Right atrium auricular region (tissue), 2 donors: Measurements from ENCODE around the gene SYCP2. TPM values are rescaled to one million over a fixed set of nuclear protein-coding genes. Genes with fewer than 3 reads are reported as not detected.

ENCODE experiments used
- DNase-seq: peaks from one replicate; pipeline ENCODE4 v3.0.0-alpha.2; 2019; ENCODE audit warnings: low spot score
- H3K27ac ChIP-seq, 2 donors: fragments of 200-600 bp; sonication (generic); 1 replicate in 1 of 2; 2 replicates in 1 of 2; pipeline ENCODE4 v1.5.1; 2016 to 2019
- H3K27me3 ChIP-seq, 2 donors: fragments of 200-600 bp; sonication (generic); one replicate each; pipeline versions ENCODE4 v1.5.1 to v1.6.0; 2017 to 2019
- H3K36me3 ChIP-seq: fragments of 200-600 bp; sonication (generic); one replicate; pipeline ENCODE4 v1.5.1; 2016
- H3K4me1 ChIP-seq, 2 donors: fragments of 200-600 bp; sonication (generic); one replicate each; pipeline versions ENCODE4 v1.5.1 to v1.6.0; 2017 to 2019
- H3K4me3 ChIP-seq, 2 donors: fragments of 200-600 bp; sonication (generic); 1 replicate in 1 of 2; 2 replicates in 1 of 2; pipeline ENCODE4 v1.5.1; 2017 to 2019; ENCODE audit warnings: mild to moderate bottlenecking in 1 of 2, moderate library complexity in 1 of 2
- H3K9me3 ChIP-seq, 2 donors: fragments of 200-600 bp; sonication (generic); one replicate each; pipeline ENCODE4 v1.5.1; 2019
- CTCF ChIP-seq, 2 donors: fragments of 200-600 bp; sonication (generic); IDR thresholded peaks; one replicate each; pipeline ENCODE4 v1.5.1; 2019; ENCODE audit warnings: antibody characterized with exemption in 2 of 2
- total RNA-seq, 2 donors: library from RNA; depleted of rRNA; stranded (reverse); fragments of >200 nt; gene quantifications; one replicate each; pipeline ENCODE4 v1.1.0, GENCODE V29; 2016

Gene SYCP2
- total RNA-seq, 2 donors from 2014 or later = 0.56 to 0.79 TPM

GRCh38 chr20:59938221-59938620, 4.8 kb upstream of the SYCP2 start:
- peak overlapping the region; percentile 95 to 96 for H3K27ac ChIP-seq
- H3K9me3 ChIP-seq = no peaks in the 10 kb centered on the region
- TF ChIP-seq CTCF (IDR thresholded peaks at IDR 0.05) = no peak
- no peaks in the 10 kb centered on the region for H3K27me3 ChIP-seq
- peaks cover 0 to 56% of the 10 kb centered on the region in 2 donors for H3K4me1 ChIP-seq
- DNase-seq = no peak
- H3K36me3 ChIP-seq = peaks cover 11% of the 10 kb centered on the region
- H3K4me3 ChIP-seq = peak overlapping the region; percentile 54 to 74

GRCh38 chr20:59937150-59937549, 3.7 kb upstream of the SYCP2 start:
- no peak for TF ChIP-seq CTCF (IDR thresholded peaks at IDR 0.05)
- Histone ChIP-seq H3K4me1 (peaks cover 0 to 58% of the 10 kb centered on the region in 2 donors), H3K36me3 (peaks cover under 1% of the 10 kb centered on the region), H3K27me3 (no peaks in the 10 kb centered on the region), H3K4me3 (no peak overlapping the region), H3K27ac (peak overlapping the region; percentile 95 to 96), H3K9me3 (no peaks in the 10 kb centered on the region)
- DNase-seq = no peak

- Histone ChIP-seq H3K4me1 (peaks cover 0 to 51% of the 10 kb centered on the region in 2 donors), H3K9me3 (no peaks in the 10 kb centered on the region), H3K27ac (peak overlapping the region; percentile 95 to 96), H3K4me3 (no peak overlapping the region), H3K27me3 (no peaks in the 10 kb centered on the region), H3K36me3 (no peaks in the 10 kb centered on the region)
- no peak for TF ChIP-seq CTCF (IDR thresholded peaks at IDR 0.05)
- DNase-seq = no peak
Measured at GRCh38 chr20:59936409-59936808, 3.0 kb upstream of the SYCP2 start.

- Histone ChIP-seq H3K4me1 (peaks cover 0 to 45% of the 10 kb centered on the region in 2 donors), H3K27me3 (no peaks in the 10 kb centered on the region), H3K4me3 (no peak overlapping the region), H3K9me3 (no peaks in the 10 kb centered on the region), H3K27ac (peak overlapping the region; percentile 95 to 96), H3K36me3 (no peaks in the 10 kb centered on the region)
- no peak for TF ChIP-seq CTCF (IDR thresholded peaks at IDR 0.05)
- no peak for DNase-seq
Measured at GRCh38 chr20:59935457-59936185, 2.2 kb upstream of the SYCP2 start.

- Histone ChIP-seq H3K4me3 (peak overlapping the region; percentile 58 to 81), H3K9me3 (no peaks in the 10 kb centered on the region), H3K27ac (peak overlapping the region; percentile 80 to 91), H3K36me3 (no peaks in the 10 kb centered on the region), H3K4me1 (peaks cover 0 to 40% of the 10 kb centered on the region in 2 donors), H3K27me3 (no peaks in the 10 kb centered on the region)
- DNase-seq = peak; percentile 71
- peak; percentile 98 to 99 for TF ChIP-seq CTCF (IDR thresholded peaks at IDR 0.05)
Measured at GRCh38 chr20:59933849-59934585, 580 bp upstream of the SYCP2 start.
